ENCODE data around the gene UBP1. TPM values are rescaled to one million over a fixed set of nuclear protein-coding genes. Genes with fewer than 3 reads are reported as not detected.

The UBP1 gene
- total RNA-seq, 1 experiment from 2014 or later = 50.4 TPM

GRCh38 chr3:33402936-33403335 lies 37.3 kb downstream of the UBP1 start:
- Histone ChIP-seq H3K4me2 (no peak overlapping the region), H3K9me2 (ENCODE audit: insufficient read depth) (no peaks in the 10 kb centered on the region), H3K36me3 (ENCODE audit: low read depth) (no peaks in the 10 kb centered on the region), H3K27me3 (ENCODE audit: insufficient read depth, low read depth) (no peaks in the 10 kb centered on the region), H3K4me1 (replicated peaks; ENCODE audit: insufficient read depth) (no peaks in the 10 kb centered on the region), H2AFZ (no peak overlapping the region), H4K20me1 (ENCODE audit: insufficient read depth) (no peaks in the 10 kb centered on the region), H3K27ac (no peak overlapping the region), H3F3A (ENCODE audit: insufficient read depth, low read depth) (no peaks in the 10 kb centered on the region), H3K9me3 (ENCODE audit: insufficient read depth, low read depth) (no peaks in the 10 kb centered on the region), H3K4me3 (no peak overlapping the region), H3K79me2 (ENCODE audit: low read depth) (no peaks in the 10 kb centered on the region)
- no peak for DNase-seq
- no peak for TF ChIP-seq EZH2 (IDR thresholded peaks at IDR 0.05; ENCODE audit: low read depth)
- no peak for TF ChIP-seq CTCF (conservative IDR thresholded peaks at IDR 0.05)
- ChIA-PET POLR2A (ENCODE audit: unreplicated experiment) (no interaction called here), CTCF (no interaction called here)
- BruUV-seq (replicated peaks) = no TSS peak
- intact Hi-C loops (cut with micrococcal nuclease; ENCODE audit: unreplicated experiment) = no loop called here

GRCh38 chr3:33401781-33402180 lies 38.4 kb downstream of the UBP1 start:
- H3K4me3 ChIP-seq = no peak overlapping the region
- CTCF ChIA-PET = no interaction called here
- no peak overlapping the region for H2AFZ ChIP-seq
- no peaks in the 10 kb centered on the region for H3K79me2 ChIP-seq (ENCODE audit: low read depth)
- no peaks in the 10 kb centered on the region for H3F3A ChIP-seq (ENCODE audit: insufficient read depth, low read depth)
- H3K9me2 ChIP-seq (ENCODE audit: insufficient read depth) = no peaks in the 10 kb centered on the region
- no peaks in the 10 kb centered on the region for H3K4me1 ChIP-seq (replicated peaks; ENCODE audit: insufficient read depth)
- no peaks in the 10 kb centered on the region for H3K9me3 ChIP-seq (ENCODE audit: insufficient read depth, low read depth)
- no peak overlapping the region for H3K27ac ChIP-seq
- H3K4me2 ChIP-seq = no peak overlapping the region
- no peaks in the 10 kb centered on the region for H3K36me3 ChIP-seq (ENCODE audit: low read depth)
- no TSS peak for BruUV-seq (replicated peaks)
- DNase-seq = no peak
- H4K20me1 ChIP-seq (ENCODE audit: insufficient read depth) = no peaks in the 10 kb centered on the region
- TF ChIP-seq EZH2 (IDR thresholded peaks at IDR 0.05; ENCODE audit: low read depth) = no peak
- no peak for TF ChIP-seq CTCF (conservative IDR thresholded peaks at IDR 0.05)
- intact Hi-C loops (cut with micrococcal nuclease; ENCODE audit: unreplicated experiment) = no loop called here
- POLR2A ChIA-PET (ENCODE audit: unreplicated experiment) = no interaction called here
- no peaks in the 10 kb centered on the region for H3K27me3 ChIP-seq (ENCODE audit: insufficient read depth, low read depth)

GRCh38 chr3:33398410-33398809 lies 41.8 kb downstream of the UBP1 start:
- Histone ChIP-seq H3K9me2 (ENCODE audit: insufficient read depth) (no peaks in the 10 kb centered on the region), H3K9me3 (ENCODE audit: insufficient read depth, low read depth) (no peaks in the 10 kb centered on the region), H3K79me2 (ENCODE audit: low read depth) (no peaks in the 10 kb centered on the region), H3K36me3 (ENCODE audit: low read depth) (no peaks in the 10 kb centered on the region), H2AFZ (no peak overlapping the region), H3K4me3 (no peak overlapping the region), H3F3A (ENCODE audit: insufficient read depth, low read depth) (peaks cover under 1% of the 10 kb centered on the region; the same call in 1 of the 2 replicates), H3K4me1 (replicated peaks; ENCODE audit: insufficient read depth) (0 out of 2 replicates have a peak, but pooled peaks cover 3% of the 10 kb centered on the region), H3K27me3 (ENCODE audit: insufficient read depth, low read depth) (no peaks in the 10 kb centered on the region), H3K4me2 (no peak overlapping the region), H4K20me1 (ENCODE audit: insufficient read depth) (no peaks in the 10 kb centered on the region), H3K27ac (no peak overlapping the region)
- BruUV-seq (replicated peaks) = no TSS peak
- POLR2A ChIA-PET (ENCODE audit: unreplicated experiment) = no interaction called here
- DNase-seq = no peak
- intact Hi-C loops (cut with micrococcal nuclease; ENCODE audit: unreplicated experiment) = loop anchor here (10.0 kb wide), 1 partner anchor 316 kb away; the partner anchor contains the start of gene CLASP2
- TF ChIP-seq EZH2 (IDR thresholded peaks at IDR 0.05; ENCODE audit: low read depth) (no peak), CTCF (conservative IDR thresholded peaks at IDR 0.05) (no peak)
- CTCF ChIA-PET = no interaction called here

Measured in PC-9 (cell line).